GM23338 (cell line): ENCODE measurements around the gene AHI1. TPM values are rescaled to one million over a fixed set of nuclear protein-coding genes. Genes with fewer than 3 reads are reported as not detected.

Experiments used
- ATAC-seq: fragments of 200-7000 bp; cut with Tn5 transposase; 3 replicates; pipeline ENCODE4 v1.9.1; 2020
- DNase-seq: peaks from one replicate; pipeline ENCODE4 v3.0.0-alpha.2; 2015; ENCODE audit warnings: low spot score
- H2AFZ ChIP-seq: fragments of 200-600 bp; sonication (generic); 2 replicates; pipeline ENCODE4 v1.8.0; 2016; ENCODE audit warnings: antibody characterized with exemption, mild to moderate bottlenecking, moderate library complexity
- H3F3A ChIP-seq: fragments of 200-600 bp; sonication (generic); replicated peaks from 2 replicates; pipeline ENCODE4 v1.8.0; 2017; ENCODE audit warnings: antibody characterized with exemption, mixed run types, low read depth
- H3K27ac ChIP-seq: fragments of 200-600 bp; sonication (generic); 2 replicates; pipeline ENCODE4 v1.6.1; 2016; ENCODE audit warnings: low read depth
- H3K27me3 ChIP-seq: fragments of 200-600 bp; sonication (generic); 2 replicates; pipeline ENCODE4 v1.8.0; 2016; ENCODE audit warnings: mild to moderate bottlenecking, mixed run types, moderate library complexity; ENCODE audit not compliant: insufficient read depth
- H3K36me3 ChIP-seq: fragments of 200-600 bp; sonication (generic); 2 replicates; pipeline ENCODE4 v1.8.0; 2016; ENCODE audit warnings: mild to moderate bottlenecking; ENCODE audit not compliant: insufficient read depth
- H3K4me1 ChIP-seq: fragments of 200-600 bp; sonication (generic); 2 replicates; pipeline ENCODE4 v1.8.0; 2016; ENCODE audit warnings: mild to moderate bottlenecking, moderate library complexity; ENCODE audit not compliant: insufficient read depth
- H3K4me2 ChIP-seq: fragments of 200-600 bp; sonication (generic); 2 replicates; pipeline ENCODE4 v1.7.1; 2017; ENCODE audit warnings: mixed run types
- H3K4me3 ChIP-seq: fragments of 200-600 bp; sonication (generic); 2 replicates; pipeline ENCODE4 v1.6.1; 2016; ENCODE audit warnings: mixed run types
- H3K79me2 ChIP-seq: fragments of 200-600 bp; sonication (generic); replicated peaks from 2 replicates; pipeline ENCODE4 v1.8.0; 2017; ENCODE audit warnings: mild to moderate bottlenecking; ENCODE audit not compliant: insufficient read depth
- H3K9me2 ChIP-seq: fragments of 200-600 bp; sonication (generic); 2 replicates; pipeline ENCODE4 v1.8.0; 2017; ENCODE audit not compliant: insufficient read depth
- H4K20me1 ChIP-seq: fragments of 200-600 bp; sonication (generic); replicated peaks from 2 replicates; pipeline ENCODE4 v1.8.0; 2017; ENCODE audit warnings: mild to moderate bottlenecking; ENCODE audit not compliant: insufficient read depth
- H3K27ac Mint-ChIP-seq: 2 replicates; pipeline ENCODE4 v1.8.0; 2020; ENCODE audit warnings: inconsistent platforms, mild to moderate bottlenecking, moderate library complexity, mixed read lengths
- H3K27me3 Mint-ChIP-seq: 3 replicates; pipeline ENCODE4 v1.8.0; 2022; ENCODE audit warnings: low read depth, mild to moderate bottlenecking, moderate library complexity, mixed read lengths, inconsistent platforms; ENCODE audit not compliant: insufficient read depth, poor library complexity
- H3K36me3 Mint-ChIP-seq: 3 replicates; pipeline ENCODE4 v1.8.0; 2021; ENCODE audit warnings: low read depth, mild to moderate bottlenecking, inconsistent platforms, moderate library complexity, mixed read lengths
- H3K4me1 Mint-ChIP-seq: 3 replicates; pipeline ENCODE4 v1.8.0; 2020; ENCODE audit warnings: mild to moderate bottlenecking, inconsistent platforms, mixed read lengths
- H3K4me3 Mint-ChIP-seq: 3 replicates; pipeline ENCODE4 v1.8.0; 2021; ENCODE audit warnings: moderate library complexity, mild to moderate bottlenecking, inconsistent platforms, mixed read lengths
- H3K9me3 Mint-ChIP-seq: 3 replicates; pipeline ENCODE4 v1.8.0; 2020; ENCODE audit warnings: moderate library complexity, mild to moderate bottlenecking, inconsistent platforms, mixed read lengths
- CREB1 ChIP-seq: fragments of 250-450 bp; sonication (Bioruptor Pico); IDR thresholded peaks from 2 replicates; pipeline ENCODE4 v1.5.0; 2020; ENCODE audit warnings: low read depth, mild to moderate bottlenecking, moderate library complexity
- EZH2 ChIP-seq: fragments of 200-600 bp; sonication (generic); IDR thresholded peaks from one replicate; pipeline ENCODE4 v1.8.0; 2017; ENCODE audit warnings: antibody characterized with exemption, mild to moderate bottlenecking, low read depth; ENCODE audit not compliant: unreplicated experiment
- EZH2phosphoT487 ChIP-seq: fragments of 200-600 bp; sonication (generic); IDR thresholded peaks from one replicate; pipeline ENCODE4 v1.8.1; 2018; ENCODE audit warnings: antibody characterized with exemption; ENCODE audit not compliant: unreplicated experiment
- JUNB ChIP-seq: IDR thresholded peaks from one replicate; pipeline ENCODE4 v1.6.1; 2016; ENCODE audit warnings: antibody characterized with exemption; ENCODE audit not compliant: unreplicated experiment
- NANOG ChIP-seq: IDR thresholded peaks from 2 replicates; pipeline ENCODE4 v1.6.1; 2016; ENCODE audit warnings: antibody characterized with exemption, borderline replicate concordance
- POLR2AphosphoS5 ChIP-seq: IDR thresholded peaks from 2 replicates; pipeline ENCODE4 v1.6.1; 2016; ENCODE audit warnings: antibody characterized with exemption, low read depth
- STAT1 ChIP-seq: IDR thresholded peaks from one replicate; pipeline ENCODE4 v1.6.1; 2016; ENCODE audit warnings: antibody characterized with exemption; ENCODE audit not compliant: unreplicated experiment
- ZNF114 ChIP-seq: fragments of 250-450 bp; sonication (Bioruptor Pico); IDR thresholded peaks from 2 replicates; pipeline ENCODE4 v1.5.0; 2020; ENCODE audit warnings: mild to moderate bottlenecking, moderate library complexity
- ZNF331 ChIP-seq: fragments of 250-450 bp; sonication (Bioruptor Pico); IDR thresholded peaks from 2 replicates; pipeline ENCODE4 v1.5.0; 2020; ENCODE audit warnings: low read depth, mild to moderate bottlenecking, moderate library complexity
- polyA plus RNA-seq: library from polyadenylated mRNA; unstranded; fragments of >200 nt; fragmentation: Nextera tagmentation; extraction: Ambion mirVana; gene quantifications from 2 replicates; pipeline ENCODE4 v1.2.1, GENCODE V29; 2016
- total RNA-seq: library from RNA; depleted of rRNA; stranded (reverse); fragments of >200 nt; shearing (Covaris generic); gene quantifications from 2 replicates; pipeline ENCODE4 v1.2.3, GENCODE V29; 2014
- TF ChIP-seq, protein P1 (sequence below): IDR thresholded peaks from 2 replicates; pipeline ENCODE4 v1.6.1; 2016; ENCODE audit warnings: antibody characterized with exemption
- TF ChIP-seq, protein P2 (sequence below): fragments of 250-450 bp; sonication (Bioruptor Pico); IDR thresholded peaks from 2 replicates; pipeline ENCODE4 v1.5.0; 2020; ENCODE audit warnings: mild to moderate bottlenecking, moderate library complexity
- TF ChIP-seq, protein P3 (sequence below), 2 experiments: fragments of 200-600 bp in 1 of 2; sonication (generic) in 1 of 2; conservative IDR thresholded peaks; 2 replicates each; pipeline versions ENCODE4 v1.5.1 to v1.6.1; 2016 to 2017; ENCODE audit warnings: antibody characterized with exemption in 2 of 2, low read depth in 2 of 2, mild to moderate bottlenecking in 2 of 2, moderate library complexity in 1 of 2

Gene AHI1
- total and polyA plus RNA-seq, 2 experiments from 2014 or later, result 19.8 to 72.9 TPM

DNA sequence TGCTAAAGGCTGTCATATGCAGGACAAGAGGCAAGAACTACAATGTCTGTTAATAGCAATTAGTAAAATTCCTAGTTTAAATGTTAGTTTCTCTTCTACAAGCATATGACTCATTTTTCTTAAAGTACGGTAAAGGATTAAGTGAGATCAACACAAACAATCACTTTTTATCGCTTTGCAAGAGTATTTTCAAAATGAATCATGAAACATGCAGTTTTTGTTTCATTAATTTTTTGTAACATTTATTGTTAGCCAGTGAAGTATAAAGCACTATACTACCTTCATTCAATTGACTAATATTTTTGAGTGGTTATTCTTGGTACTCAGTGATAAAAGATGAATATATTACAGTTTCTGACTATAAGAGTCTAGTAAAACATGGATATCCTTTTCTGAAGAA, 138.6 kb downstream of the AHI1 start (continued):
- TF ChIP-seq, protein P1, sequence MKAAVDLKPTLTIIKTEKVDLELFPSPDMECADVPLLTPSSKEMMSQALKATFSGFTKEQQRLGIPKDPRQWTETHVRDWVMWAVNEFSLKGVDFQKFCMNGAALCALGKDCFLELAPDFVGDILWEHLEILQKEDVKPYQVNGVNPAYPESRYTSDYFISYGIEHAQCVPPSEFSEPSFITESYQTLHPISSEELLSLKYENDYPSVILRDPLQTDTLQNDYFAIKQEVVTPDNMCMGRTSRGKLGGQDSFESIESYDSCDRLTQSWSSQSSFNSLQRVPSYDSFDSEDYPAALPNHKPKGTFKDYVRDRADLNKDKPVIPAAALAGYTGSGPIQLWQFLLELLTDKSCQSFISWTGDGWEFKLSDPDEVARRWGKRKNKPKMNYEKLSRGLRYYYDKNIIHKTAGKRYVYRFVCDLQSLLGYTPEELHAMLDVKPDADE, result no peak

DNA sequence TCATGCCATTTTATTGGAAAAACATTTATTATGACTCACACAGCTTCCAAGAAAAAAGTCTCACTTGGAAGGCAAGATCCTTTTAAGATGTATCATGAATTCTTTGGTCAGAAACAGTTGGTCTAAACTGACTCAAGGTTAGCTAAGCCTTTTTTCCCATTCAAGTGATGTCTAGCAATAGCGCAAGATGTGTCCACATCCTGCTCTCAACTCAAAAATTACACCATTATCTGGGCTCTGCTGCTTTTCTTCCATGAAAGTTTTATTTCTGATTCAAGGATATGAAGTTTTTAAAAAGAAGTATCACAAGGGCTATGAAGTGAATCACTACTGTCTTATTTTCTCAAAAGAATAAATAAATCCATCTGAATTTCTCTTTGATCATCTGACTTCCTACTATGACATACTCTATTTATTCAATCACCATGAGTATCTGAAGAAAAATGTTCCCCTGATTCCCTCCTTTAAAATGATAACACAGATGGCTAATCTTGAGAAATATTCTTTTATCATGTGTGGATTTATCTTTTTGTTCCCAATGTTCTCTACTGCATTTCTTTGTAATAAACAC, 139.2 kb downstream of the AHI1 start:
- Mint-ChIP-seq H3K27me3 (peaks cover 2% of the 10 kb centered on the region), H3K36me3 (peaks cover 3% of the 10 kb centered on the region; the same call in 1 of the 3 replicates), H3K4me1 (peaks cover 6% of the 10 kb centered on the region; the same call in 2 of the 3 replicates), H3K9me3 (peaks cover 5% of the 10 kb centered on the region; the same call in 2 of the 3 replicates), H3K27ac (no peak overlapping the region), H3K4me3 (no peak overlapping the region)
- Histone ChIP-seq H3K4me3 (no peak overlapping the region), H2AFZ (no peak overlapping the region), H3K9me2 (no peaks in the 10 kb centered on the region), H4K20me1 (no peaks in the 10 kb centered on the region), H3K27ac (no peak overlapping the region), H3K36me3 (no peaks in the 10 kb centered on the region), H3K4me1 (no peaks in the 10 kb centered on the region), H3K4me2 (no peak overlapping the region), H3F3A (no peaks in the 10 kb centered on the region), H3K79me2 (no peaks in the 10 kb centered on the region), H3K27me3 (no peaks in the 10 kb centered on the region)
- no peak for ATAC-seq
- no peak for DNase-seq
- TF ChIP-seq, protein P2, sequence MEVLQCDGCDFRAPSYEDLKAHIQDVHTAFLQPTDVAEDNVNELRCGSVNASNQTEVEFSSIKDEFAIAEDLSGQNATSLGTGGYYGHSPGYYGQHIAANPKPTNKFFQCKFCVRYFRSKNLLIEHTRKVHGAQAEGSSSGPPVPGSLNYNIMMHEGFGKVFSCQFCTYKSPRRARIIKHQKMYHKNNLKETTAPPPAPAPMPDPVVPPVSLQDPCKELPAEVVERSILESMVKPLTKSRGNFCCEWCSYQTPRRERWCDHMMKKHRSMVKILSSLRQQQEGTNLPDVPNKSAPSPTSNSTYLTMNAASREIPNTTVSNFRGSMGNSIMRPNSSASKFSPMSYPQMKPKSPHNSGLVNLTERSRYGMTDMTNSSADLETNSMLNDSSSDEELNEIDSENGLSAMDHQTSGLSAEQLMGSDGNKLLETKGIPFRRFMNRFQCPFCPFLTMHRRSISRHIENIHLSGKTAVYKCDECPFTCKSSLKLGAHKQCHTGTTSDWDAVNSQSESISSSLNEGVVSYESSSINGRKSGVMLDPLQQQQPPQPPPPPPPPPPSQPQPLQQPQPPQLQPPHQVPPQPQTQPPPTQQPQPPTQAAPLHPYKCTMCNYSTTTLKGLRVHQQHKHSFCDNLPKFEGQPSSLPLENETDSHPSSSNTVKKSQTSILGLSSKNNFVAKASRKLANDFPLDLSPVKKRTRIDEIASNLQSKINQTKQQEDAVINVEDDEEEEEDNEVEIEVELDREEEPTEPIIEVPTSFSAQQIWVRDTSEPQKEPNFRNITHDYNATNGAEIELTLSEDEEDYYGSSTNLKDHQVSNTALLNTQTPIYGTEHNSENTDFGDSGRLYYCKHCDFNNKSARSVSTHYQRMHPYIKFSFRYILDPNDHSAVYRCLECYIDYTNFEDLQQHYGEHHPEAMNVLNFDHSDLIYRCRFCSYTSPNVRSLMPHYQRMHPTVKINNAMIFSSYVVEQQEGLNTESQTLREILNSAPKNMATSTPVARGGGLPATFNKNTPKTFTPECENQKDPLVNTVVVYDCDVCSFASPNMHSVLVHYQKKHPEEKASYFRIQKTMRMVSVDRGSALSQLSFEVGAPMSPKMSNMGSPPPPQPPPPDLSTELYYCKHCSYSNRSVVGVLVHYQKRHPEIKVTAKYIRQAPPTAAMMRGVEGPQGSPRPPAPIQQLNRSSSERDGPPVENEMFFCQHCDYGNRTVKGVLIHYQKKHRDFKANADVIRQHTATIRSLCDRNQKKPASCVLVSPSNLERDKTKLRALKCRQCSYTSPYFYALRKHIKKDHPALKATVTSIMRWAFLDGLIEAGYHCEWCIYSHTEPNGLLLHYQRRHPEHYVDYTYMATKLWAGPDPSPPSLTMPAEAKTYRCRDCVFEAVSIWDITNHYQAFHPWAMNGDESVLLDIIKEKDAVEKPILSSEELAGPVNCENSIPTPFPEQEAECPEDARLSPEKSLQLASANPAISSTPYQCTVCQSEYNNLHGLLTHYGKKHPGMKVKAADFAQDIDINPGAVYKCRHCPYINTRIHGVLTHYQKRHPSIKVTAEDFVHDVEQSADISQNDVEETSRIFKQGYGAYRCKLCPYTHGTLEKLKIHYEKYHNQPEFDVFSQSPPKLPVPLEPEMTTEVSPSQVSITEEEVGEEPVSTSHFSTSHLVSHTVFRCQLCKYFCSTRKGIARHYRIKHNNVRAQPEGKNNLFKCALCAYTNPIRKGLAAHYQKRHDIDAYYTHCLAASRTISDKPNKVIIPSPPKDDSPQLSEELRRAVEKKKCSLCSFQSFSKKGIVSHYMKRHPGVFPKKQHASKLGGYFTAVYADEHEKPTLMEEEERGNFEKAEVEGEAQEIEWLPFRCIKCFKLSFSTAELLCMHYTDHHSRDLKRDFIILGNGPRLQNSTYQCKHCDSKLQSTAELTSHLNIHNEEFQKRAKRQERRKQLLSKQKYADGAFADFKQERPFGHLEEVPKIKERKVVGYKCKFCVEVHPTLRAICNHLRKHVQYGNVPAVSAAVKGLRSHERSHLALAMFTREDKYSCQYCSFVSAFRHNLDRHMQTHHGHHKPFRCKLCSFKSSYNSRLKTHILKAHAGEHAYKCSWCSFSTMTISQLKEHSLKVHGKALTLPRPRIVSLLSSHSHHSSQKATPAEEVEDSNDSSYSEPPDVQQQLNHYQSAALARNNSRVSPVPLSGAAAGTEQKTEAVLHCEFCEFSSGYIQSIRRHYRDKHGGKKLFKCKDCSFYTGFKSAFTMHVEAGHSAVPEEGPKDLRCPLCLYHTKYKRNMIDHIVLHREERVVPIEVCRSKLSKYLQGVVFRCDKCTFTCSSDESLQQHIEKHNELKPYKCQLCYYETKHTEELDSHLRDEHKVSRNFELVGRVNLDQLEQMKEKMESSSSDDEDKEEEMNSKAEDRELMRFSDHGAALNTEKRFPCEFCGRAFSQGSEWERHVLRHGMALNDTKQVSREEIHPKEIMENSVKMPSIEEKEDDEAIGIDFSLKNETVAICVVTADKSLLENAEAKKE (CRISPR knock-in tag), result no peak
- TF ChIP-seq CREB1, result no peak
- TF ChIP-seq EZH2, result no peak
- TF ChIP-seq STAT1, result no peak
- no peak for TF ChIP-seq JUNB
- no peak for TF ChIP-seq EZH2phosphoT487
- no peak for TF ChIP-seq POLR2AphosphoS5
- TF ChIP-seq NANOG, result no peak
- TF ChIP-seq, protein P3, sequence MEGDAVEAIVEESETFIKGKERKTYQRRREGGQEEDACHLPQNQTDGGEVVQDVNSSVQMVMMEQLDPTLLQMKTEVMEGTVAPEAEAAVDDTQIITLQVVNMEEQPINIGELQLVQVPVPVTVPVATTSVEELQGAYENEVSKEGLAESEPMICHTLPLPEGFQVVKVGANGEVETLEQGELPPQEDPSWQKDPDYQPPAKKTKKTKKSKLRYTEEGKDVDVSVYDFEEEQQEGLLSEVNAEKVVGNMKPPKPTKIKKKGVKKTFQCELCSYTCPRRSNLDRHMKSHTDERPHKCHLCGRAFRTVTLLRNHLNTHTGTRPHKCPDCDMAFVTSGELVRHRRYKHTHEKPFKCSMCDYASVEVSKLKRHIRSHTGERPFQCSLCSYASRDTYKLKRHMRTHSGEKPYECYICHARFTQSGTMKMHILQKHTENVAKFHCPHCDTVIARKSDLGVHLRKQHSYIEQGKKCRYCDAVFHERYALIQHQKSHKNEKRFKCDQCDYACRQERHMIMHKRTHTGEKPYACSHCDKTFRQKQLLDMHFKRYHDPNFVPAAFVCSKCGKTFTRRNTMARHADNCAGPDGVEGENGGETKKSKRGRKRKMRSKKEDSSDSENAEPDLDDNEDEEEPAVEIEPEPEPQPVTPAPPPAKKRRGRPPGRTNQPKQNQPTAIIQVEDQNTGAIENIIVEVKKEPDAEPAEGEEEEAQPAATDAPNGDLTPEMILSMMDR (conservative IDR thresholded peaks at IDR 0.05; ENCODE audit: low read depth in 2 of 2), result no peak
- TF ChIP-seq, protein P1, result no peak
- no peak for TF ChIP-seq ZNF114 (CRISPR knock-in tag)
- TF ChIP-seq ZNF331, result no peak
